Mesenteric fat pad (tissue), 1 donor: ENCODE data around the gene SND1. TPM values are rescaled to one million over a fixed set of nuclear protein-coding genes. Genes with fewer than 3 reads are reported as not detected.

Experiments
- DNase-seq: peaks from one replicate; pipeline ENCODE4 v3.0.0-alpha.2; 2020; ENCODE audit warnings: low spot score
- total RNA-seq: library from RNA; stranded (reverse); fragmentation: NEBNext Ultra II Directional; extraction: Animal tissue kit (Norgen Biotek cat#: 25700); gene quantifications from one replicate; pipeline ENCODE4 v1.2.1, GENCODE V29; 2021
- donor health status: DM: yes; HTN: yes; CAD: no.

SND1 gene
- total RNA-seq, 1 donor from 2014 or later: 193 TPM

- DNase-seq: no peak
Observed at GRCh38 chr7:127765150-127765549, 113.2 kb downstream of the SND1 start.

- DNase-seq: no peak
Observed at GRCh38 chr7:127766831-127767459, 115.0 kb downstream of the SND1 start.

GRCh38 chr7:127768241-127768640 is 116.2 kb downstream of the SND1 start:
- DNase-seq: no peak

GRCh38 chr7:127769137-127769536 is 117.1 kb downstream of the SND1 start:
- DNase-seq: no peak

- no peak for DNase-seq
Observed at GRCh38 chr7:127769696-127770400, 117.9 kb downstream of the SND1 start.

GRCh38 chr7:127770885-127771284 is 118.9 kb downstream of the SND1 start:
- DNase-seq: no peak

GRCh38 chr7:127771707-127772106 is 119.7 kb downstream of the SND1 start:
- DNase-seq: no peak

GRCh38 chr7:127776776-127777386 is 124.9 kb downstream of the SND1 start:
- no peak for DNase-seq

GRCh38 chr7:127780489-127780888 is 128.5 kb downstream of the SND1 start:
- DNase-seq: no peak

GRCh38 chr7:127781081-127781480 is 129.1 kb downstream of the SND1 start:
- no peak for DNase-seq

GRCh38 chr7:127782075-127782474 is 130.1 kb downstream of the SND1 start:
- DNase-seq: no peak

GRCh38 chr7:127782654-127783559 is 130.9 kb downstream of the SND1 start:
- DNase-seq: no peak

GRCh38 chr7:127786184-127786583 is 134.2 kb downstream of the SND1 start:
- no peak for DNase-seq

GRCh38 chr7:127789031-127789430 is 137.0 kb downstream of the SND1 start:
- no peak for DNase-seq

GRCh38 chr7:127791446-127792189 is 139.6 kb downstream of the SND1 start:
- DNase-seq: no peak

- no peak for DNase-seq
Observed at GRCh38 chr7:127792528-127793342, 140.7 kb downstream of the SND1 start.

- no peak for DNase-seq
Observed at GRCh38 chr7:127793582-127793981, 141.6 kb downstream of the SND1 start.

- no peak for DNase-seq
Observed at GRCh38 chr7:127794136-127794535, 142.1 kb downstream of the SND1 start.

- no peak for DNase-seq
Observed at GRCh38 chr7:127794551-127794950, 142.6 kb downstream of the SND1 start.

- no peak for DNase-seq
Observed at GRCh38 chr7:127798023-127798422, 146.0 kb downstream of the SND1 start.
